ENCODE data around the gene DSCAM.

DNA sequence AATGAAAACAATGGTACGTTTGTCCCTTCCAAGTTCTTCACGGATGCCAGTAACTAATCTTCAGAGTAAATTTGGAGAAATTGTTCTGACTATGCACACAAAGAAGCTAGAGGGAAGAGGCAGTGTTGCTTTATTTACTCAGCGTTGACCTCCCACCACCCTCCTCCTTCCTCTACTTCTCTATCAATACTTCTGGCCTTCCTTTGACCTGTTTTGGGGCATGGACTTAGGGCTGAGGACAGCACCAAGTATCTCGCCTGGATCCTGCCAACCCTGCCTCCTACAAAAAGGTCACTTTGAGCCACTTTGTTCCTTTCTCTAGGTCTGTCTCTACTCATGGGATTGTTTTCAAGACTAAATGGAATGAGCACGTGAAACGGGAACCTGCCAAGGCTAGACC lies 282.6 kb downstream of the DSCAM start:
- TF ChIP-seq, protein P1, sequence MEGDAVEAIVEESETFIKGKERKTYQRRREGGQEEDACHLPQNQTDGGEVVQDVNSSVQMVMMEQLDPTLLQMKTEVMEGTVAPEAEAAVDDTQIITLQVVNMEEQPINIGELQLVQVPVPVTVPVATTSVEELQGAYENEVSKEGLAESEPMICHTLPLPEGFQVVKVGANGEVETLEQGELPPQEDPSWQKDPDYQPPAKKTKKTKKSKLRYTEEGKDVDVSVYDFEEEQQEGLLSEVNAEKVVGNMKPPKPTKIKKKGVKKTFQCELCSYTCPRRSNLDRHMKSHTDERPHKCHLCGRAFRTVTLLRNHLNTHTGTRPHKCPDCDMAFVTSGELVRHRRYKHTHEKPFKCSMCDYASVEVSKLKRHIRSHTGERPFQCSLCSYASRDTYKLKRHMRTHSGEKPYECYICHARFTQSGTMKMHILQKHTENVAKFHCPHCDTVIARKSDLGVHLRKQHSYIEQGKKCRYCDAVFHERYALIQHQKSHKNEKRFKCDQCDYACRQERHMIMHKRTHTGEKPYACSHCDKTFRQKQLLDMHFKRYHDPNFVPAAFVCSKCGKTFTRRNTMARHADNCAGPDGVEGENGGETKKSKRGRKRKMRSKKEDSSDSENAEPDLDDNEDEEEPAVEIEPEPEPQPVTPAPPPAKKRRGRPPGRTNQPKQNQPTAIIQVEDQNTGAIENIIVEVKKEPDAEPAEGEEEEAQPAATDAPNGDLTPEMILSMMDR (IDR thresholded peaks at IDR 0.05 in 2 of 3, conservative IDR thresholded peaks at IDR 0.05 in 1 of 3; ENCODE audit: control insufficient read depth in 2 of 3, extremely low read depth in 1 of 3, insufficient read depth in 1 of 3, low read depth in 3 of 3, low read length in 3 of 3): no peak
- TF ChIP-seq, protein P2, sequence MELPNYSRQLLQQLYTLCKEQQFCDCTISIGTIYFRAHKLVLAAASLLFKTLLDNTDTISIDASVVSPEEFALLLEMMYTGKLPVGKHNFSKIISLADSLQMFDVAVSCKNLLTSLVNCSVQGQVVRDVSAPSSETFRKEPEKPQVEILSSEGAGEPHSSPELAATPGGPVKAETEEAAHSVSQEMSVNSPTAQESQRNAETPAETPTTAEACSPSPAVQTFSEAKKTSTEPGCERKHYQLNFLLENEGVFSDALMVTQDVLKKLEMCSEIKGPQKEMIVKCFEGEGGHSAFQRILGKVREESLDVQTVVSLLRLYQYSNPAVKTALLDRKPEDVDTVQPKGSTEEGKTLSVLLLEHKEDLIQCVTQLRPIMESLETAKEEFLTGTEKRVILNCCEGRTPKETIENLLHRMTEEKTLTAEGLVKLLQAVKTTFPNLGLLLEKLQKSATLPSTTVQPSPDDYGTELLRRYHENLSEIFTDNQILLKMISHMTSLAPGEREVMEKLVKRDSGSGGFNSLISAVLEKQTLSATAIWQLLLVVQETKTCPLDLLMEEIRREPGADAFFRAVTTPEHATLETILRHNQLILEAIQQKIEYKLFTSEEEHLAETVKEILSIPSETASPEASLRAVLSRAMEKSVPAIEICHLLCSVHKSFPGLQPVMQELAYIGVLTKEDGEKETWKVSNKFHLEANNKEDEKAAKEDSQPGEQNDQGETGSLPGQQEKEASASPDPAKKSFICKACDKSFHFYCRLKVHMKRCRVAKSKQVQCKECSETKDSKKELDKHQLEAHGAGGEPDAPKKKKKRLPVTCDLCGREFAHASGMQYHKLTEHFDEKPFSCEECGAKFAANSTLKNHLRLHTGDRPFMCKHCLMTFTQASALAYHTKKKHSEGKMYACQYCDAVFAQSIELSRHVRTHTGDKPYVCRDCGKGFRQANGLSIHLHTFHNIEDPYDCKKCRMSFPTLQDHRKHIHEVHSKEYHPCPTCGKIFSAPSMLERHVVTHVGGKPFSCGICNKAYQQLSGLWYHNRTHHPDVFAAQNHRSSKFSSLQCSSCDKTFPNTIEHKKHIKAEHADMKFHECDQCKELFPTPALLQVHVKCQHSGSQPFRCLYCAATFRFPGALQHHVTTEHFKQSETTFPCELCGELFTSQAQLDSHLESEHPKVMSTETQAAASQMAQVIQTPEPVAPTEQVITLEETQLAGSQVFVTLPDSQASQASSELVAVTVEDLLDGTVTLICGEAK (IDR thresholded peaks at IDR 0.05; ENCODE audit: borderline replicate concordance): no peak
- no peak for TF ChIP-seq MXI1 (IDR thresholded peaks at IDR 0.05; ENCODE audit: low read depth, low read length)

Data from GM12878 (cell line).